ENCODE data around the gene CLCN2. TPM values are rescaled to one million over a fixed set of nuclear protein-coding genes. Genes with fewer than 3 reads are reported as not detected.
A peak's percentile ranks its signal among the peaks of the same experiment; 100 is the strongest.

The CLCN2 gene
- polyA plus RNA-seq, 4 donors: 9.4 to 13.3 (median 11.6) TPM

GRCh38 chr3:184333190-184333589 lies 28.2 kb downstream of the CLCN2 start:
- no peak for DNase-seq (ENCODE audit: low read depth in 4 of 4, low spot score in 3 of 4)

GRCh38 chr3:184332370-184333090 lies 28.9 kb downstream of the CLCN2 start:
- DNase-seq (ENCODE audit: low read depth in 4 of 4, low spot score in 3 of 4): no peak

- DNase-seq (ENCODE audit: low read depth in 4 of 4, low spot score in 3 of 4): no peak
These were observed 32.9 kb downstream of the CLCN2 start for GRCh38 chr3:184328516-184328915.

- no peak for DNase-seq (ENCODE audit: low read depth in 4 of 4, low spot score in 3 of 4)
These were observed 34.2 kb downstream of the CLCN2 start for GRCh38 chr3:184327171-184327570.

GRCh38 chr3:184325715-184326369 lies 35.6 kb downstream of the CLCN2 start:
- DNase-seq (ENCODE audit: low read depth in 4 of 4, low spot score in 3 of 4): no peak

- DNase-seq (ENCODE audit: low read depth in 4 of 4, low spot score in 3 of 4): no peak
These were observed 36.1 kb downstream of the CLCN2 start for GRCh38 chr3:184325269-184325668.

- DNase-seq (ENCODE audit: low read depth in 4 of 4, low spot score in 3 of 4): no peak
These were observed 37.7 kb downstream of the CLCN2 start for GRCh38 chr3:184323696-184324095.

- no peak for DNase-seq (ENCODE audit: low read depth in 4 of 4, low spot score in 3 of 4)
These were observed 38.5 kb downstream of the CLCN2 start for GRCh38 chr3:184322731-184323487.

- DNase-seq (ENCODE audit: low read depth in 4 of 4, low spot score in 3 of 4): no peak
These were observed 39.7 kb downstream of the CLCN2 start for GRCh38 chr3:184321666-184322065.

- no peak for DNase-seq (ENCODE audit: low read depth in 4 of 4, low spot score in 3 of 4)
These were observed 41.3 kb downstream of the CLCN2 start for GRCh38 chr3:184320104-184320445.

GRCh38 chr3:184317201-184317600 lies 44.2 kb downstream of the CLCN2 start:
- no peak for DNase-seq (ENCODE audit: low read depth in 4 of 4, low spot score in 3 of 4)

- DNase-seq (ENCODE audit: low read depth in 4 of 4, low spot score in 3 of 4): no peak
These were observed 44.6 kb downstream of the CLCN2 start for GRCh38 chr3:184316792-184317191.

GRCh38 chr3:184315871-184316661 lies 45.3 kb downstream of the CLCN2 start:
- DNase-seq (ENCODE audit: low read depth in 4 of 4, low spot score in 3 of 4): no peak

- DNase-seq (ENCODE audit: low read depth in 4 of 4, low spot score in 3 of 4): no peak
These were observed 45.9 kb downstream of the CLCN2 start for GRCh38 chr3:184315543-184315867.

- peak in 2 of 4 donors; percentile 28 to 32 for DNase-seq (ENCODE audit: low read depth in 4 of 4, low spot score in 3 of 4)
These were observed 46.5 kb downstream of the CLCN2 start for GRCh38 chr3:184314700-184315542.

- peak; percentile 78 to 88 (median 82) for DNase-seq (ENCODE audit: low read depth in 4 of 4, low spot score in 3 of 4)
These were observed 47.1 kb downstream of the CLCN2 start, which contains the start of gene EIF4G1 for GRCh38 chr3:184314363-184314699. Gene EIF4G1, plus strand, starts transcription at chr3:184314606. Its CDS starts 1,191 bp downstream, at chr3:184315797.

- DNase-seq (ENCODE audit: low read depth in 4 of 4, low spot score in 3 of 4): no peak
These were observed 49.8 kb downstream of the CLCN2 start for GRCh38 chr3:184311633-184312032.

GRCh38 chr3:184308744-184309143 lies 52.7 kb downstream of the CLCN2 start:
- DNase-seq (ENCODE audit: low read depth in 4 of 4, low spot score in 3 of 4): no peak

- no peak for DNase-seq (ENCODE audit: low read depth in 4 of 4, low spot score in 3 of 4)
These were observed 53.5 kb downstream of the CLCN2 start for GRCh38 chr3:184307915-184308314.

GRCh38 chr3:184306341-184306972 lies 54.9 kb downstream of the CLCN2 start:
- DNase-seq (ENCODE audit: low read depth in 4 of 4, low spot score in 3 of 4): no peak

All from right renal pelvis (tissue), 4 donors.